Breast epithelium (tissue), 3 donors: ENCODE data around the gene UBR3.

Experiments
- POLR2A ChIP-seq: fragments of 450-650 bp; IDR thresholded peaks from one replicate; pipeline ENCODE4 v1.6.1; 2016; ENCODE audit warnings: antibody characterized with exemption, mild to moderate bottlenecking, moderate library complexity
- TF ChIP-seq, protein P1 (sequence below), 3 donors: fragments of 450-650 bp; IDR thresholded peaks; one replicate each; pipeline ENCODE4 v1.5.1; 2016 to 2017; ENCODE audit warnings: antibody characterized with exemption in 3 of 3, mild to moderate bottlenecking in 3 of 3, moderate library complexity in 3 of 3

DNA sequence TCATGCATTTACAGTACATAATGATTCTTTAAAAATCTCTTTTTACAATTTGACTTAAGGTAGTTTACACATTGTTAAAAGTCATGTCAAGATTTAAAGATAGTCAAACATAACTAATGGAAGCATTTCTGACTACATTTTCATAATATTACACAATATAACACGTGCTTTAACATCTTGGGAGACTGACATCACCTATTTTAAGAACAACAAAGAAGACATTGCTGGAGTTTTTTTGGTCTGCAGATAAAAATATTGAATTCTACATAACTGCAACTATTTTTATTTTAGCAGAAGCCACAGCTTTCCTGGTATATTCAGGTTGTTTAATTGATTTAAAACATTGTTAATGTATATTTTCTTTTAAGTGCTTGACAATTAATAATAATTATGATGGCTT lies 65.7 kb downstream of the UBR3 start:
- TF ChIP-seq, protein P1, sequence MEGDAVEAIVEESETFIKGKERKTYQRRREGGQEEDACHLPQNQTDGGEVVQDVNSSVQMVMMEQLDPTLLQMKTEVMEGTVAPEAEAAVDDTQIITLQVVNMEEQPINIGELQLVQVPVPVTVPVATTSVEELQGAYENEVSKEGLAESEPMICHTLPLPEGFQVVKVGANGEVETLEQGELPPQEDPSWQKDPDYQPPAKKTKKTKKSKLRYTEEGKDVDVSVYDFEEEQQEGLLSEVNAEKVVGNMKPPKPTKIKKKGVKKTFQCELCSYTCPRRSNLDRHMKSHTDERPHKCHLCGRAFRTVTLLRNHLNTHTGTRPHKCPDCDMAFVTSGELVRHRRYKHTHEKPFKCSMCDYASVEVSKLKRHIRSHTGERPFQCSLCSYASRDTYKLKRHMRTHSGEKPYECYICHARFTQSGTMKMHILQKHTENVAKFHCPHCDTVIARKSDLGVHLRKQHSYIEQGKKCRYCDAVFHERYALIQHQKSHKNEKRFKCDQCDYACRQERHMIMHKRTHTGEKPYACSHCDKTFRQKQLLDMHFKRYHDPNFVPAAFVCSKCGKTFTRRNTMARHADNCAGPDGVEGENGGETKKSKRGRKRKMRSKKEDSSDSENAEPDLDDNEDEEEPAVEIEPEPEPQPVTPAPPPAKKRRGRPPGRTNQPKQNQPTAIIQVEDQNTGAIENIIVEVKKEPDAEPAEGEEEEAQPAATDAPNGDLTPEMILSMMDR (IDR thresholded peaks at IDR 0.05), result no peak
- TF ChIP-seq POLR2A, result no peak
